ENCODE results near the gene CACNA2D2. TPM values are rescaled to one million over a fixed set of nuclear protein-coding genes. Genes with fewer than 3 reads are reported as not detected.

CACNA2D2 gene
- total RNA-seq, 2 donors from 2014 or later, result 5.6 to 9.1 TPM

DNA sequence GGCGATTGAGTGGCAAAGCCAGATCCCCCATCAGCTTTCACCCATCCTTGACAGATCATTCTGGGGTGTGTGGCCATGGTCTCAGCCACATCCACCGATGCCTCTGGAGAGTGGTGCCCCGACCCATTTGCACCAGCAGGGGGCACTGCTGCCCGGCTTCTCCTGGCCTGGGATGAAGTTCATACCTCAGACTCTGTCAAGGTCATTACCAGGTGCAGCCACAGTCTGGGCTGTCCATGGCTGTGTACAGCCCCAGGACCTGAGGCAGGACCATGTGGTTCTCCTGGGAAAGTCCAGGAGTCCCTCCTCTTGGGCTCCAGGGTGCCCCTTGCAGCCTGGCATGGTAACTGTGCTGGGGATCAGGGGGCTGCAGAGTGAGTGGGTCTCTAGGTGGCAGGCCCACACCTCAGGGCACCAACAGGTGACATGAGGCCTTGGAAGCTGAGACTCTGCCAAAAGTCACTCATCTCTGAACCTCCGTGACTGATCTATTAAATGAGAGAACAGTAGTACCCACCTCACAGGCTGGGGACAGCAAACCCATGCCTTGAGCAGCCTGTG, 67.2 kb downstream of the CACNA2D2 start:
- TF ChIP-seq, protein P1, sequence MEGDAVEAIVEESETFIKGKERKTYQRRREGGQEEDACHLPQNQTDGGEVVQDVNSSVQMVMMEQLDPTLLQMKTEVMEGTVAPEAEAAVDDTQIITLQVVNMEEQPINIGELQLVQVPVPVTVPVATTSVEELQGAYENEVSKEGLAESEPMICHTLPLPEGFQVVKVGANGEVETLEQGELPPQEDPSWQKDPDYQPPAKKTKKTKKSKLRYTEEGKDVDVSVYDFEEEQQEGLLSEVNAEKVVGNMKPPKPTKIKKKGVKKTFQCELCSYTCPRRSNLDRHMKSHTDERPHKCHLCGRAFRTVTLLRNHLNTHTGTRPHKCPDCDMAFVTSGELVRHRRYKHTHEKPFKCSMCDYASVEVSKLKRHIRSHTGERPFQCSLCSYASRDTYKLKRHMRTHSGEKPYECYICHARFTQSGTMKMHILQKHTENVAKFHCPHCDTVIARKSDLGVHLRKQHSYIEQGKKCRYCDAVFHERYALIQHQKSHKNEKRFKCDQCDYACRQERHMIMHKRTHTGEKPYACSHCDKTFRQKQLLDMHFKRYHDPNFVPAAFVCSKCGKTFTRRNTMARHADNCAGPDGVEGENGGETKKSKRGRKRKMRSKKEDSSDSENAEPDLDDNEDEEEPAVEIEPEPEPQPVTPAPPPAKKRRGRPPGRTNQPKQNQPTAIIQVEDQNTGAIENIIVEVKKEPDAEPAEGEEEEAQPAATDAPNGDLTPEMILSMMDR (IDR thresholded peaks at IDR 0.05), result peak; percentile 69 to 91 (median 88)
- no peak for TF ChIP-seq POLR2AphosphoS5 (IDR thresholded peaks at IDR 0.05)
- no peak for TF ChIP-seq POLR2A (IDR thresholded peaks at IDR 0.05)
- 28% methylated on average over 5 of the region's 5 CpGs for WGBS
- intact Hi-C loops (cut with DNase I), result no loop called here
- Histone ChIP-seq H3K36me3 (no peaks in the 10 kb centered on the region), H3K4me1 (replicated peaks) (no peaks in the 10 kb centered on the region), H3K4me3 (no peak overlapping the region), H3K9me3 (no peaks in the 10 kb centered on the region), H3K27ac (no peak overlapping the region), H3K27me3 (replicated peaks; ENCODE audit: insufficient read depth) (no peaks in the 10 kb centered on the region)
- peak; percentile 63 for DNase-seq (ENCODE audit: low spot score)

DNA sequence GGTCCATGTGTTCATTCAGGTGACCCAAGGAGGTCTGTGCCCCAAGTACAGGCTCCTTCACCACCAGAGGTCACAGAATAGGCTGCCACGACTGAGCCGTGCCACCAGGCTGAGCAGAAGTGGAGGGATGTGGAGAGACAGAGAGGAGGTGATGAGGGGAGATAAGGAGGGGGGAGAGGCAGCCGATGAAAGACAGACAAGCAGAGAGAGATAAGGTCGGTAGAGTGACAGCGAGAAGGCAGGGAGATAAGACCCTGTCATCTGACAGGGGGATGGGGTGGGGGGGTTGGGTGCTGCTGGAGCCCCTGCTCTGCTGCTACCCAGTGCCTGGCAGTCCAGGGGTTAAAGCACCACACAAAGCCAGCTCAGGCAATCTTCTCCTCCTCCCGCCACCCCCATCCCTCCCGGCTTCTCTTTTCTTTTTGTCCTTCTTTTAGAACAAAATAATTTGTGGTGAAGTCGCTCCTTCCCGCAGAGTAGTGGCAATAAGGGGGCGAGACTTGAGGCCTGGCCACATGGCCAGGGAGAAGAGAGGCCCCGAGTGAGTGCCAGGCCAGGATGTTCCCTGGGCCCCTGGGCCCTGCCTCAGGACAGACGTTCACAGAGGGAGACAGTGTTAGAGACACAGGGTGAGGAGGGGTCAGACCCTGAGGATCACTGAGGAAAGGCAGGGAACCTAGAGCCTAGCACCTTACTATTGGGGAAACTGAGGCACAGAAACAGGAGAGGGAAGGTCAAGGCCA, 67.9 kb downstream of the CACNA2D2 start:
- whole genome bisulfite sequencing, result 39% methylated on average over 12 of the region's 12 CpGs

GRCh38 chr3:50433954-50434353, 69.5 kb downstream of the CACNA2D2 start:
- DNase-seq (ENCODE audit: low spot score), result no peak
- H3K4me1 ChIP-seq (replicated peaks), result no peaks in the 10 kb centered on the region
- no peaks in the 10 kb centered on the region for H3K27me3 ChIP-seq (replicated peaks; ENCODE audit: insufficient read depth)
- H3K36me3 ChIP-seq, result no peaks in the 10 kb centered on the region
- H3K4me3 ChIP-seq, result no peak overlapping the region
- intact Hi-C loops (cut with DNase I), result loop anchor here (5.0 kb wide), 1 partner anchor 108 kb away; no protein-coding TSS in a partner anchor
- 57% methylated on average over 5 of the region's 5 CpGs for WGBS
- H3K27ac ChIP-seq, result no peak overlapping the region
- TF ChIP-seq POLR2A (IDR thresholded peaks at IDR 0.05), result no peak
- TF ChIP-seq, protein P1 (IDR thresholded peaks at IDR 0.05), result no peak
- no peaks in the 10 kb centered on the region for H3K9me3 ChIP-seq

More for the DNA sequence above, 67.9 kb downstream of the CACNA2D2 start:
- TF ChIP-seq POLR2A (IDR thresholded peaks at IDR 0.05) (no peak), POLR2AphosphoS5 (IDR thresholded peaks at IDR 0.05) (no peak)
- TF ChIP-seq, protein P1 (IDR thresholded peaks at IDR 0.05), result no peak
- H3K36me3 ChIP-seq, result no peaks in the 10 kb centered on the region
- no peak overlapping the region for H3K27ac ChIP-seq
- no peak for DNase-seq (ENCODE audit: low spot score)
- H3K27me3 ChIP-seq (replicated peaks; ENCODE audit: insufficient read depth), result no peaks in the 10 kb centered on the region
- no peak overlapping the region for H3K4me3 ChIP-seq
- intact Hi-C loops (cut with DNase I), result no loop called here
- no peaks in the 10 kb centered on the region for H3K4me1 ChIP-seq (replicated peaks)
- H3K9me3 ChIP-seq, result no peaks in the 10 kb centered on the region

GRCh38 chr3:50430950-50431435, 72.4 kb downstream of the CACNA2D2 start:
- no peaks in the 10 kb centered on the region for H3K36me3 ChIP-seq
- DNase-seq (ENCODE audit: low spot score), result no peak
- intact Hi-C loops (cut with DNase I), result loop anchor here (5.0 kb wide), 1 partner anchor 111 kb away; no protein-coding TSS in a partner anchor
- 47% methylated on average over 4 of the region's 4 CpGs for WGBS
- no peak overlapping the region for H3K27ac ChIP-seq
- H3K4me1 ChIP-seq (replicated peaks), result no peaks in the 10 kb centered on the region
- H3K4me3 ChIP-seq, result no peak overlapping the region
- no peaks in the 10 kb centered on the region for H3K27me3 ChIP-seq (replicated peaks; ENCODE audit: insufficient read depth)
- no peaks in the 10 kb centered on the region for H3K9me3 ChIP-seq
- TF ChIP-seq POLR2A (IDR thresholded peaks at IDR 0.05) (no peak), POLR2AphosphoS5 (IDR thresholded peaks at IDR 0.05) (no peak)
- TF ChIP-seq, protein P1 (IDR thresholded peaks at IDR 0.05), result no peak

Data from prostate gland (tissue), 2 donors.